ENCODE data around the gene KNL1.

KNL1 gene, protein sequence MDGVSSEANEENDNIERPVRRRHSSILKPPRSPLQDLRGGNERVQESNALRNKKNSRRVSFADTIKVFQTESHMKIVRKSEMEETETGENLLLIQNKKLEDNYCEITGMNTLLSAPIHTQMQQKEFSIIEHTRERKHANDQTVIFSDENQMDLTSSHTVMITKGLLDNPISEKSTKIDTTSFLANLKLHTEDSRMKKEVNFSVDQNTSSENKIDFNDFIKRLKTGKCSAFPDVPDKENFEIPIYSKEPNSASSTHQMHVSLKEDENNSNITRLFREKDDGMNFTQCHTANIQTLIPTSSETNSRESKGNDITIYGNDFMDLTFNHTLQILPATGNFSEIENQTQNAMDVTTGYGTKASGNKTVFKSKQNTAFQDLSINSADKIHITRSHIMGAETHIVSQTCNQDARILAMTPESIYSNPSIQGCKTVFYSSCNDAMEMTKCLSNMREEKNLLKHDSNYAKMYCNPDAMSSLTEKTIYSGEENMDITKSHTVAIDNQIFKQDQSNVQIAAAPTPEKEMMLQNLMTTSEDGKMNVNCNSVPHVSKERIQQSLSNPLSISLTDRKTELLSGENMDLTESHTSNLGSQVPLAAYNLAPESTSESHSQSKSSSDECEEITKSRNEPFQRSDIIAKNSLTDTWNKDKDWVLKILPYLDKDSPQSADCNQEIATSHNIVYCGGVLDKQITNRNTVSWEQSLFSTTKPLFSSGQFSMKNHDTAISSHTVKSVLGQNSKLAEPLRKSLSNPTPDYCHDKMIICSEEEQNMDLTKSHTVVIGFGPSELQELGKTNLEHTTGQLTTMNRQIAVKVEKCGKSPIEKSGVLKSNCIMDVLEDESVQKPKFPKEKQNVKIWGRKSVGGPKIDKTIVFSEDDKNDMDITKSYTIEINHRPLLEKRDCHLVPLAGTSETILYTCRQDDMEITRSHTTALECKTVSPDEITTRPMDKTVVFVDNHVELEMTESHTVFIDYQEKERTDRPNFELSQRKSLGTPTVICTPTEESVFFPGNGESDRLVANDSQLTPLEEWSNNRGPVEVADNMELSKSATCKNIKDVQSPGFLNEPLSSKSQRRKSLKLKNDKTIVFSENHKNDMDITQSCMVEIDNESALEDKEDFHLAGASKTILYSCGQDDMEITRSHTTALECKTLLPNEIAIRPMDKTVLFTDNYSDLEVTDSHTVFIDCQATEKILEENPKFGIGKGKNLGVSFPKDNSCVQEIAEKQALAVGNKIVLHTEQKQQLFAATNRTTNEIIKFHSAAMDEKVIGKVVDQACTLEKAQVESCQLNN (N-terminal part only)

DNA sequence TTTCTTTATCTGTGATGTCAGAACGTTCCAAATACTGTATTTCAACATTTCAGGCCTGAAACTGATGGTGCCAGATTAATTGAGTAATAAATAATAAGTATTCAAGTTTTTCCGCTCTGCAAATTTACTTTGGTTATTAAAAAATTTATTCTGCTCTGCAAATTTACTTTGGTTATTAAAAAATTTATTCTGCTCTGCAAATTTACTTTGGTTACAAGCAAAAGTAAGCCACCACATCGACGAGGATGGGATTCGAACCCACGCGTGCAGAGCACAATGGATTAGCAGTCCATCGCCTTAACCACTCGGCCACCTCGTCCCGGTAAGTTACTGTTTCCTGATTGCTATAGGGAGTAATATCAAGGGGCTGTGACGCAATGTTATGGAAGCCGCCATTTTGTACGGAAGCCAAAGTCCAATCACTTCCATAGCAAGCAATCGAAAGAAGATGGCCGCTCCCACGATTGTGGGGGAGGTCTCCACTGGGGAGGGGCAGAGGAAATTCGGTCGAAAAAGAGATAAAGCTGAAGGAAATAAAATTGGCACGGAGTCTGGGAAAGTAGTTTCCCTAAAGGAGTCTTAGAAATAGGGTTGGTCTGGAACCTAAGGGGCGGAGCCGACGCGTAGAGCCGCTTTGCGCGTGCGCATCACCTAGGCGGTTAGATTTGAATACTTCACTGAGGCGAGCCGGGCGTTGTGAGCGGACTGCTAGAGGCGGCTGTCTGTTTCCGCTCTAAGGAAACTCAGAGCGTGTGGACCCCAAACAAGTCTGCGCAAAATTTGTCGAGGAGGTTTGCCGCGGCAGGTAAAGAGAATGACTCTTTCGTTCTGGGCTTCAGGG lies at the start of gene KNL1:
KNL1 (plus strand) TSS at position 662 of the 841 bp plus-strand sequence. CDS start 8,683 bp downstream, outside the sequence.
- peak within 1 kb of the TSS in 20 of 21 experiments; percentile 78 to 98 (median 92) for H3K27ac ChIP-seq
- H3K4me3 ChIP-seq, result peak within 1 kb of the TSS; percentile 54 to 88 (median 69)

DNA sequence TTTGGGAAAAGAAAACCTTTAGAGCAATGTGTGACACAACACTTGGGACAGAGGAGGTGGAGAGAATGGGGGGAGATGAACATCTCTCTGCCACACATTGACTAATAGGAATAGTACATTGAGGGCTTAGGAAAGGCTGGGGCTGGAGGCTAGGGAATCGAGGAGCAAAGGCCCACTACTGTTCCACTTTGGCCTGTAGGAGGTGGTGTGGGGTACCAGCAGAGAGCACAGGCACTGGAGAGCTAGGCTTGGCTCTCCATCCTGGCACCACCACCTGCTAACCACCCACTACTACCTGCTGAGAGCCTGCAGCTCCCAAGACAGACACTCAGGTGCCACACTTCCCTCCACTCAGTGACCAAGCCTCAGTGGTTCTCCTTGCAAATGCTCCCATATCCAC lies 48.6 kb upstream of the KNL1 start:
- Histone ChIP-seq H3K27ac (no peak overlapping the region), H3K4me3 (no peak overlapping the region)

DNA sequence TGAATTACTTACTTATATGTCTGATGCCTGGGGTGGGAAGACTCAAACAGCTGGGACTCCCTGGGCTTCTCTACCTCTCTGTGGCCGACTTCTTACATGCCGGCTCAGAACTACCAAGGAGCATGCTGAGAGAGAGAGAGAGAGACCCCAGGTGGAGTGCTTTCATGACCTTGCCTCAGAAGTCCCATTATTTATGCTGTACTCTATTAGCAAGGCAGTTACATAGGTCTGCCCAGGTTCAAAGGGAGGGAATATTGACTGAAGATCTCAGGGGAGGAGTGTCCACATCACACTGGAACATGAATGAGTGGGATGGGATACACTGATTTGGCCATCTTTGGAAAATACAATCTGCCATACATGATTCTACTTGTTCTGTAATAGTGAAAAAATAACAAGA lies 45.4 kb upstream of the KNL1 start:
- no peak overlapping the region for H3K27ac ChIP-seq
- H3K4me3 ChIP-seq, result no peak overlapping the region

DNA sequence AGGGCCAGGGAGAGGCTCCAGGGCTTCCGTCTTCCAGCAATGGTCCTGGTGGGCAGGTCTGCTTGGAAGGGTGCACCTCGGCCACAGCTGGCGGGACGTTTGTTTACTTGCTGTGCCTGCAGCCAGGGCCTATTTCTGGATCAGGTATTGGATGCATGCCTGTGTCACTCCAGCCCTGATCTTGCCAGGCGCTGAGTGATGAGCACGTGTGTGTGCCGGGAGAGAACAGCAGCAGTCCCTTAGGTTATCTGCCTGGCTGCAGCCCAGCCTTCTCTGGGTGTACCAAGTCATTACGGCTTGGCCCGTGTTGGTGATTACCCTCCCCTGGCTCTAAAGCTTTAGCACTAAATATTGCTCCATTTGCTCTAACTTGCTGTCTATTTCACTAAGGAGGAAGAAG lies 44.2 kb upstream of the KNL1 start:
- no peak overlapping the region for H3K4me3 ChIP-seq
- peak overlapping the region in 3 of 21 experiments; percentile 23 to 56 (median 44) for H3K27ac ChIP-seq

DNA sequence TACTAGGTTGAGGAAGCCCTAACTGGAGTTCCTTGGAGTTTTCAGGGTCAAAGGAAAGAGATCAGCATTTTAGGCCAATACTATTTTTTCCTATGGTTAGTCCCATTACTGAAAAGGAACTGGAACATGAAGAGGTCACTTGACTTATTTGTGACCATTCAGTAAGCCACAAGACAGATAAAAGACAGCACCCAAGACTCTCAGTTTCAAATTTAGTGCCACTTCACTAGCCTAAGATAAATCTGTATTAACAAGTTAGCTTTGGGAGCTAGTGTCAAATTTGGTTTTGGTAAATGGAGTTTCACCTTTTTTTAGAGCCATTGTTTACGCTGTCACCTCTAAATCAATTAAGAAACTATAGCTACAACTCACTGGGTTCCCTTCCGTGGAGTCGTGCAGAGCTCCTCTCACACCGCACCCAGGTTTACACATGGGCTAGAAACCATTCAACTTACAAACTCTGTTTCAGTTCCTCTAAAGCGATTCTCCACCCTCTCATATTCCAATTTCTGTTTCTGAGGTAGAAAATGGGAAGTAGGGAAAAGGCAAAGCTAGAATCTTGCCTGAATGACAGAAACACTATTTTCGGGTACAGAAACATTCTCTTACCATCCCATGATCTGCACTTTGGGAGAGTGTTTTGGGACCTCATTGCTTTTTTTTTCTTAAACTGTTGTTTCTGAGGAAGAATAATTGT lies 43.6 kb upstream of the KNL1 start:
- Histone ChIP-seq H3K27ac (peak overlapping the region in 3 of 21 experiments; percentile 23 to 56 (median 44)), H3K4me3 (no peak overlapping the region)

DNA sequence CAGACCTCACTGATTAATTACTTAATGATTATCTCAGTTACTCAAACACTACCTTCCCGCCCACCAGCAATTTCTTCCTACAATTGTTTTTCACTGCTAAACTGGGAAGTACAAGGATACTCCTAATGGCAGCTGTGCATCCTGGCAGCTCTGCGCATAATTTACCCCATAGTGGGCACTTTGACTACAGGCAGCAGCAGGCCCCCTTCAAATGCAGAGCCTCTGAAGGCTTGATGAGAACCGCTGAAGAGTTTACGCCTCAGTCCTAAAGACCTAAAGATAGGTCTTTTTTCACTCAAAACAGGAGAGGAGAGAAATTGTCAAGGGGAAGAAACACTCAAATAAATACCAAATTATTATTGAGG lies 39.9 kb upstream of the KNL1 start:
- Histone ChIP-seq H3K27ac (no peak overlapping the region), H3K4me3 (no peak overlapping the region)

DNA sequence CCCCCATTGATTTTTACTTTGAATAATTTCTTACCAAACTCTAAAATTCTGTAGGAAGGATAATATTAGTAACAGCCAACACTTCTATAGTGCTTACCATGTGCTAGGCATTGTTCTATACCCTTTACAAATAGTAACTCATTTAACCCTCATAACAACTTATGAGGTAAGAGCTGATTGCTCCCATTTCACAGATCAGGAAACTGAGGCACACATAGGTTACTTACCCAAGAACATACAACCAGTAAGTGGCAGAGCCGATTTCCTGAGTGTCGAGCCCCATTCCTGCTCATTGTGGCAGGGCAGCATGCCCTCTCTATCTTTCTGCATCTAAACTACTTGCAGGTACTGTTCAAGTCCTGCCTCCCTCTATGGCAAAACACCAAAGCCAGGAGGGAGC lies 38.2 kb upstream of the KNL1 start:
- no peak overlapping the region for H3K4me3 ChIP-seq
- H3K27ac ChIP-seq, result no peak overlapping the region

DNA sequence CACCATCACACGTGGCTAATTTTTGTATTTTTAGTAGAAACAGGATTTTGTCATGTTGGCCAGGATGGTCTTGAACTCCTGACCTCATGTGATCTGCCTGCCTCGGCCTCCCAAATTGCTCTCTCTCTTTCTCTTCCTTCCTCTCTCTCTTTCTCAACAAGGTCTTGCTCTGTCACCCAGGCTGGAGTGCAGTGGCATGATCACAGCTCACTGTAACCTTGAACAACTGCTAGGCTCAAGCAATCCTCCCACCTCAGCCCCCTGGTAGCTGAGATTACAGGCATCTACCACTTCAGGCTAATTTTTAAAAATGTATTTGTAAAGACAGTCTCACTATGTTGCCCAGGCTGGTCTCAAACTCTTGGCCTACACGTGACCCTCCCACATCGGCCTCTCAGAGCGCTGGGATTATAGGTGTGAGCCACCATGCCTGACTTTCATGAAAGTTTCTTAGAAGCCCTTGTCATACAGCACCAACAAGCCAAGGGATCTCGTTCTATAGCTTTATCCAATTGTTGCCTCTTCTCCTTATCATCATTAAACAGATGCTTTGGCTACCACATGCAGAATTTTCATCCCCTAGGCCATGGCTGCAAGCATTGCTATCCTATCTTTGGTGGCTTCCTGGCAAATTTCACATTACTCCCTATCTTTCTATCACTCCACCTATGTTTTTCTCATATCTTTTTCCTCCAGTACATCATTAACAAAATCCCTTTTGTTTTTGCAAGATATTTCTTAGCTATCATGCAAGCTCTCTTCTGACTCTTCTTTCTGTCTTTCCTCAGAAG lies 34.9 kb upstream of the KNL1 start:
- no peak overlapping the region for H3K4me3 ChIP-seq

DNA sequence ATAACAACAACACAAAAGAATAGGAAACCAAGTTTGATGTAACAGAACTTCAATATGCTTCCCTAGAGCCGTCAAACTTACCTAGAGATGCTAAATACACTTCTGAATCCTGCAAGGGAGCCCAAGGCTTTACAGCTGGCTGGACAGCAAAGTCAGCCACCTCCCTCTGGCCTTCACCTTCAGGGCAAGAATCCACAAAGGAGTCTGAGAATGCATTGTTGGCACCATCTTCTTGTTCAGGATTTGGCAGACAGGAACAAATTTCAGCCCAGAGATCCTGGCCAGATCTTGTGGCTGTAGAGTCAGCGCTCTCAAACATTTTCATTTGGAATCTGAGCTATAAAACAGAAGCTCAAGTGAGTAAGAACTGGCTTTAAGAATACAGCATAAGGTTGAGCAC lies 31.4 kb upstream of the KNL1 start:
- Histone ChIP-seq H3K27ac (no peak overlapping the region), H3K4me3 (no peak overlapping the region)

More for the DNA sequence above, 34.9 kb upstream of the KNL1 start:
- no peak overlapping the region for H3K27ac ChIP-seq

DNA sequence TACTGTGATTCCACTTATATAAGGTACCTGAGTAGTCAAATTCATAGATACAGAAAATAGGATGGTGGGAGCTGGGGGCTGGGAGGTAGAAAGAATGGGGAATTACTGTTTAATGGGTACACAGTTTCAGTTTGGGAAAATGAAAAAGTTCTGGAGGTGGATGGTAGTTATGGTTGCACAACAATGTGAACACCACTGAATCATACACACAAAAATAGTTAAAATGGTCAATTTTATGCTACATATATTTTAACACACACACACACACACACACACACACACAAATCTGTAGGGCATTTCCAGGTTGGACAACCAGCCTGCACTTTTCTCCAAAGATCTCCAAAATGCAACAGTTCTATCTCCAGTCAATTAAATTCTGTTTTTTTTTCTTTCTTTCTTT lies 30.6 kb upstream of the KNL1 start:
- Histone ChIP-seq H3K4me3 (no peak overlapping the region), H3K27ac (no peak overlapping the region)

DNA sequence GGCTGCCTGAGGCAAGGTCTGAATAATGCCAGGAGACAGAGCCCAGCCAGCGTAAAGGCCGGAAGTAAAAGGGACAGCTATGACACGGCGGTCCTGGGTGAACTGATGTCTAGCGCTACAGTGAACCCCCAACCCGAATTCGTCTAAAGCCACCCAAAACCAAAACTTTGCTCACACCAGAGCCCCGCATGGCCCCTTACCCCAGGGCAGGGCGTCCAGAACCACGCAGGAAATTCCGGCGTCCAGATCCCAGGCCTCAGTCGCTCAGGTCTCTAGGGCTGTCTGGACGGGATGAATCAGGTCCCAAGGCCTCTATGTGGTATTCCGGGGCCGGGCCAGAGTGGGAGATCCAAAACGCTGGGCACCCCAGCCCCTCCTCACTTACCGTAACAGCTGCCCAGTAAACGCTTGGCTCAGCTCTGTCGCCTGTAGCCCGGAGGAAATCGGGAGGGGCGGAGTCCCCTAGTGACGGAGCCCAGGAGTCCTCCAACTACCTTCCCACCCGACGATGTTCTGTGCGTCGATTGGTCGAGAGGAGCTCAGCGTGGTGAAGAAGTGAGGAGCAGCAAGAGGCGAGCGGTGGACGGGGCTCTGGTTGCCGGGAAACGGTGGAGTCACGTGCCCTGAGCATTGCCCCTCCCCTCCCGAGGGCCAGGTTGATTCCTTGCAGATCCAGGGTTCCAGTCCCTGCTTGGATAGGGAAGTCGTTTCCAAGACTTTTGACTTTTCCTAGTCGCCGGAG lies 29.3 kb upstream of the KNL1 start, which contains the start of gene CCDC32:
CCDC32 (minus strand) TSS at position 452 of the 742 bp plus-strand sequence. CDS start 2,027 bp downstream, outside the sequence.
- Histone ChIP-seq H3K4me3 (peak within 1 kb of the TSS; percentile 57 to 94 (median 78)), H3K27ac (peak within 1 kb of the TSS; percentile 69 to 96 (median 87))

DNA sequence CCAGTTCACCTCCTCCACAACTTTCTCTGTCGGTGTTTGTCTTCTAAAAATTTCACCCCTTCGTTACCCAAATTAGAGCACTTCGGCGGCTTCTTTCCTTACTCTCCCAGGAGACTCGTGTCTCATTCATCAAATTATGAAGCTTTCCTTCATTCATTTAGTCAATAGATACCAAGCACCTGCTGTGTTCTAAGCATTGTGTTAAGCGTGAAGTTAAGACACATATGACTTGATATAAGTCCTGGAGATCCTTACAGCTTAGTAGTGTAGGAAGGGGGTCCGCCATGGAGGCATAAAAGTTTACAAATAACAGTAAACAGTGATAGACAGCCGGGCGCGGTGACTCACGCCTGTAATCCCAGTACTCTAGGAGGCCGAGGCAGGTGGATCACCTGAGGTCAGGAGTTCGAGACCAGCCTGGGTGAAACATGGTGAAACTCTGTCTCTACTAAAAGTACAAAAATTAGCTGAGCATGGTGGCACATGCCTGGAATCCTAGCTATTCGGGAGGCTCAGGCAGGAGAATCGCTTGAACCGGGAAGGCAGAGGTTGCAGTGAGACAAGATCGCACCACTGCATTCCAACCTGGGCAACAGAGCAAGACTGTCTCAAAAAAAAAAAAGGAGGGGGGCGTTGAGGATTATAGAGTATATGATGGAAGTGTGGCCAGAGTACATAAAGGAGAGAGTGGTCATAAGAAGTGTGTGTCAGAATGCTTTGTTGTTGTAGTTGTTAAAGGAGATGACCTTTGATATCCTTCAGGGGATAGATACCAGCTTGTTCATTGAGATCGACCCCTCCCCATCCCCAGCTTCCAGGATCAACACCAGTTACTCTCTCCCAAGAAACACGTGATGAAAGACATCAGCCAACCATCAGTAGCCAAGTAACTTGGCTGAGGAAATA lies 28.5 kb upstream of the KNL1 start:
- H3K4me3 ChIP-seq, result peak overlapping the region; percentile 57 to 94 (median 78)
- H3K27ac ChIP-seq, result peak overlapping the region in 16 of 21 experiments; percentile 62 to 96 (median 85)

DNA sequence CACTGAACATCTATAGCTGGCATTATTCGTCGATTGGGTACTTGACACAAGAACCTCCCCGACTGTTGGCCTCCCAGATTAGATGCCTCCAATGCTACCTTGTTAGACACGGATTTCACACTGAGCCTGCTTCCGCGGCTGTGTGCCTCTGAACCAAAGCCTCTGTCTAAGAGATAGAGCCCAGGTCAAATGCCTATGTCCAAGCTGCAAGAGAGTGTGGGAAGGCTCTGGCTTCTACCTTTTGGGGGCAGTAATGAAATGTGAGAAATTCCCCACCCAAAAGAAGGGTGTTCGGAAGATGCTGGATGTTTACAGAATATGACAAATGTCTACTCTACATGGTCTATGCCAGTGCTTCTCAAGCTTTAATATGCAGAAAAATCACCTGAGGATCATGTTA lies 26.9 kb upstream of the KNL1 start:
- Histone ChIP-seq H3K27ac (no peak overlapping the region), H3K4me3 (no peak overlapping the region)

DNA sequence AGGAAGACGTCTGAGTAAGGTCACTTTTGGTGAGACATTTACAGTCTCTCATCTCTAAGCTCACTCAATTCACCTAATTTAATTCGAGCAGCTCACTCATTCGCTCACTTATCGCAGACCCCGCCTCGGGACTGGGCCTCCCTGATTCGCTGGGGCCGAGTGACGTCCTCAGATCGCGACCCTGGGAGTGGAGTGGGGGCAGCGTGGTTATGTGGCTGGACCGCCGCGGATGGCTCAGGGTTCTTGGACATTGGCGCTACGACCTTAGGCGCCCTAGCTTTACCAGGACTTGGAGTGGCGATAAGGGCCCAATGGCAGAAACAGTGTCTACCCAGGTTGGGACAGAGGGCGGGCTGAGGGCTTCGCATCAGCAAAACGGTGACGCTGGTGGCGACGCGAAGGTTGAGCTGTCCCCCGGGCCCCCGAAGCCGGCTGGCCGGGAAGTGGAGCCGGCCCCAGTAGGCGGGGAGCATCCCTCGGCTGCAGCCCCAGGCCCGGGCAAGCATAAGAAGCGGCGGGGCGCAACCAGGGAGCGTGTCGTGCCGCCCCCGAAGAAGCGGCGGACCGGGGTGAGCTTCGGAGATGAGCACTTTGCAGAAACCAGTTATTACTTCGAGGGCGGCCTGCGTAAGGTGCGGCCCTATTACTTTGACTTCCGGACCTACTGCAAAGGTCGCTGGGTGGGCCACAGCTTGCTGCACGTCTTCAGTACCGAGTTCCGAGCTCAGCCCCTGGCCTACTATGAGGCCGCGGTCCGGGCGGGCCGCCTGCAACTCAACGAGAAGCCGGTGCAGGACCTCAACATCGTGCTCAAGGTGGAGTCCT lies 24.7 kb upstream of the KNL1 start, which contains the start of gene RPUSD2:
RPUSD2 (plus strand) TSS at position 171 of the 825 bp plus-strand sequence; CDS start at position 210, 39 bp downstream.
- peak within 1 kb of the TSS; percentile 69 to 99 (median 91) for H3K4me3 ChIP-seq
- H3K27ac ChIP-seq, result peak within 1 kb of the TSS; percentile 6 to 91 (median 78)

DNA sequence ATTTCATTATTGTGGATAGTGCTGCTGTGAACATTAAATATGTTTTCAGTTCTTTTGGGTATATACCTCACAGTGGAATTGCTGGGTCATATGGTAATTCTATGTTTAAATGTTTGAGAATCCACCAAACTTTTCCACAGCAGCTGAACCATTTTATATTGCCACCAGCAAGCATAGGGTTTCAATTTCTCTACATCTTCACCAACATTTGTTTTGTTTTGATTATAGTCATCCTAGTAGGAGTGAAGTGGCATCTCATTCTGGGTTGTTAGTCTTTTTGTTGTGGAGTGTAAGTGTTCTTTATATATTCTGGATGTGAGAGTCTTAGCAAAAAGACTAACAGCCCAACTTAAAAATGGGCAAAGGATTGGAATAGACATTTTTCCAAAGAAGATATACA lies 18.9 kb upstream of the KNL1 start:
- H3K4me3 ChIP-seq, result no peak overlapping the region
- no peak overlapping the region for H3K27ac ChIP-seq

All from skin epidermis (tissue), 12 donors.